ENCODE data around the gene MCL1.

The MCL1 gene

GRCh38 chr1:150532860-150533259, 46.5 kb downstream of the MCL1 start:
- no peak for TF ChIP-seq JUND (IDR thresholded peaks at IDR 0.05; ENCODE audit: low read depth)
- no peak for DNase-seq (ENCODE audit: low read depth in 1 of 2, low spot score in 1 of 2)
- in situ Hi-C loops (cut with HindIII; ENCODE audit: low pct_unique_long_range_greater_than_20kb, low sequenced_read_pairs): no loop called here

- in situ Hi-C loops (cut with HindIII; ENCODE audit: low pct_unique_long_range_greater_than_20kb, low sequenced_read_pairs): no loop called here
These were observed 48.8 kb downstream of the MCL1 start for GRCh38 chr1:150530491-150531159.

GRCh38 chr1:150529017-150529416, 50.4 kb downstream of the MCL1 start:
- no peak for TF ChIP-seq JUND (IDR thresholded peaks at IDR 0.05; ENCODE audit: low read depth)
- in situ Hi-C loops (cut with HindIII; ENCODE audit: low pct_unique_long_range_greater_than_20kb, low sequenced_read_pairs): no loop called here
- DNase-seq (ENCODE audit: low read depth in 1 of 2, low spot score in 1 of 2): no peak

More at GRCh38 chr1:150530491-150531159, 48.8 kb downstream of the MCL1 start:
- DNase-seq (ENCODE audit: low read depth in 1 of 2, low spot score in 1 of 2): no peak
- TF ChIP-seq JUND (IDR thresholded peaks at IDR 0.05; ENCODE audit: low read depth): no peak

GRCh38 chr1:150528196-150528595, 51.2 kb downstream of the MCL1 start:
- in situ Hi-C loops (cut with HindIII; ENCODE audit: low pct_unique_long_range_greater_than_20kb, low sequenced_read_pairs): no loop called here
- DNase-seq (ENCODE audit: low read depth in 1 of 2, low spot score in 1 of 2): no peak

GRCh38 chr1:150525348-150525747, 54.1 kb downstream of the MCL1 start:
- no peak for TF ChIP-seq JUND (IDR thresholded peaks at IDR 0.05; ENCODE audit: low read depth)

More at GRCh38 chr1:150528196-150528595, 51.2 kb downstream of the MCL1 start:
- TF ChIP-seq JUND (IDR thresholded peaks at IDR 0.05; ENCODE audit: low read depth): no peak

More at GRCh38 chr1:150525348-150525747, 54.1 kb downstream of the MCL1 start:
- in situ Hi-C loops (cut with HindIII; ENCODE audit: low pct_unique_long_range_greater_than_20kb, low sequenced_read_pairs): no loop called here
- no peak for DNase-seq (ENCODE audit: low read depth in 1 of 2, low spot score in 1 of 2)

Measured in T47D (cell line).